MM.1S (cell line): Measurements from ENCODE around the gene XXYLT1.

Source experiments
- DNase-seq: peaks from one replicate; pipeline ENCODE4 v3.0.0-alpha.2; 2015
- H2AFZ ChIP-seq: fragments of 300-600 bp; sonication (generic); 2 replicates; pipeline ENCODE4 v1.6.0; 2016; ENCODE audit warnings: antibody characterized with exemption, low read length
- H3F3A ChIP-seq: fragments of 300-600 bp; sonication (generic); 2 replicates; pipeline ENCODE4 v1.6.1; 2016; ENCODE audit warnings: mild to moderate bottlenecking, antibody characterized with exemption, low read length, moderate library complexity, mixed read lengths; ENCODE audit not compliant: insufficient read depth
- H3K27ac ChIP-seq: fragments of 300-600 bp; sonication (generic); 2 replicates; pipeline ENCODE4 v1.5.1; 2016; ENCODE audit warnings: mild to moderate bottlenecking, low read length
- H3K27me3 ChIP-seq: fragments of 300-600 bp; sonication (generic); replicated peaks from 2 replicates; pipeline ENCODE4 v1.6.0; 2016; ENCODE audit warnings: low read length; ENCODE audit not compliant: insufficient read depth
- H3K36me3 ChIP-seq: fragments of 300-600 bp; sonication (generic); replicated peaks from 2 replicates; pipeline ENCODE4 v1.6.1; 2016; ENCODE audit warnings: mild to moderate bottlenecking, low read length, mixed read lengths; ENCODE audit not compliant: insufficient read depth
- H3K4me1 ChIP-seq: fragments of 300-600 bp; sonication (generic); 2 replicates; pipeline ENCODE4 v1.6.1; 2016; ENCODE audit warnings: low read length, mixed read lengths
- H3K4me2 ChIP-seq: fragments of 300-600 bp; sonication (generic); 2 replicates; pipeline ENCODE4 v1.6.0; 2016; ENCODE audit warnings: low read depth, low read length
- H3K4me3 ChIP-seq: fragments of 300-600 bp; sonication (generic); 2 replicates; pipeline ENCODE4 v1.5.1; 2016; ENCODE audit warnings: low read length, mixed read lengths
- H3K79me2 ChIP-seq: fragments of 300-600 bp; sonication (generic); 2 replicates; pipeline ENCODE4 v1.6.1; 2016; ENCODE audit warnings: mixed run types, low read length, mixed read lengths
- H3K9ac ChIP-seq: fragments of 300-600 bp; sonication (generic); 2 replicates; pipeline ENCODE4 v1.6.1; 2016; ENCODE audit warnings: low read length, mixed read lengths
- H3K9me2 ChIP-seq: fragments of 300-600 bp; sonication (generic); replicated peaks from 2 replicates; pipeline ENCODE4 v1.6.1; 2016; ENCODE audit warnings: mild to moderate bottlenecking, low read length, mixed read lengths; ENCODE audit not compliant: insufficient read depth
- H3K9me3 ChIP-seq: fragments of 300-600 bp; sonication (generic); replicated peaks from 2 replicates; pipeline ENCODE4 v1.6.1; 2016; ENCODE audit warnings: mild to moderate bottlenecking, low read length, mixed read lengths; ENCODE audit not compliant: insufficient read depth
- H4K20me1 ChIP-seq: fragments of 300-600 bp; sonication (generic); 2 replicates; pipeline ENCODE4 v1.6.1; 2016; ENCODE audit warnings: mild to moderate bottlenecking, low read length, moderate library complexity, mixed read lengths; ENCODE audit not compliant: insufficient read depth
- EZH2 ChIP-seq: fragments of 300-600 bp; sonication (generic); optimal IDR thresholded peaks from 2 replicates; pipeline ENCODE3; 2017; ENCODE audit warnings: low read depth, mild to moderate bottlenecking, antibody characterized with exemption, low read length, mixed read lengths
- EZH2phosphoT487 ChIP-seq: fragments of 300-600 bp; sonication (generic); IDR thresholded peaks from 2 replicates; pipeline ENCODE4 v1.6.1; 2018; ENCODE audit warnings: antibody characterized with exemption, low read length
- TF ChIP-seq, protein P1 (sequence below): fragments of 300-600 bp; sonication (generic); IDR thresholded peaks from 2 replicates; pipeline ENCODE4 v1.5.1; 2016; ENCODE audit warnings: antibody characterized with exemption, low read length, mixed read lengths

XXYLT1 gene

DNA sequence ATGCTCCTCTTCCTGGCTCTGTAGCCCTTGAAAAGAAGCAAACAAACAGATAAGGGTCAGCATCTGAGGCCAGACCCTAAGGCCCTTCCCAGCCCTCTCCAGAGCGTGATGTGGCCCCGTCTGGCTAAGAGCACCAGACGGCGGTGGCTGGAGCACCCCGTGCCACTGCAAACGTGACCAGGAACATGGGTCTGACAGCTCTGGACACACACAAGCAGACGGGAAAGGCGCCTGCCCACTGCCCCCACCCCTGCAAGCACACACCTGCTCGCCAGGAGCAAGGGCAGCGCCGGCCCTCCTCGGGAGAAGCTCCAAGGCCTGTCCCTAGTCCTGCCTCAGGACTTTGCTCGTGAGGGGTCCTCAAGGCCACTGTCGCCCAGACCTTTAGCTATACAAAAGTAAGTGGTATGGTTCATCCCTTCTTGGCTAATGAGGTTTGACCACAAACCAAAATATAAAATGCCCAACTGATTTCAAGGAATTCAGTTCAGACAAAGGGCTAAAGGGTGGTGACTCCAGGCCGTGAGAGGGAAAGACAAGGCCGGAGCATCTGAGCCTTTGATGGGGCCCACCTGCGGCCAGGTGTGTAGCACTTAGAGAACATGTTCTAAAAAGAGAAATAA is 90.4 kb downstream of the XXYLT1 start:
- Histone ChIP-seq H3K9ac (no peak overlapping the region), H3K4me1 (peaks cover under 1% of the 10 kb centered on the region; the same call in 1 of the 2 replicates), H3K9me2 (no peaks in the 10 kb centered on the region), H3K27ac (no peak overlapping the region), H3K4me2 (no peak overlapping the region), H3K27me3 (no peaks in the 10 kb centered on the region), H2AFZ (no peak overlapping the region), H3K4me3 (no peak overlapping the region), H3K79me2 (no peaks in the 10 kb centered on the region), H3F3A (no peaks in the 10 kb centered on the region), H3K36me3 (no peaks in the 10 kb centered on the region), H3K9me3 (no peaks in the 10 kb centered on the region), H4K20me1 (no peaks in the 10 kb centered on the region)
- TF ChIP-seq EZH2 (no peak), EZH2phosphoT487 (no peak)
- TF ChIP-seq, protein P1, sequence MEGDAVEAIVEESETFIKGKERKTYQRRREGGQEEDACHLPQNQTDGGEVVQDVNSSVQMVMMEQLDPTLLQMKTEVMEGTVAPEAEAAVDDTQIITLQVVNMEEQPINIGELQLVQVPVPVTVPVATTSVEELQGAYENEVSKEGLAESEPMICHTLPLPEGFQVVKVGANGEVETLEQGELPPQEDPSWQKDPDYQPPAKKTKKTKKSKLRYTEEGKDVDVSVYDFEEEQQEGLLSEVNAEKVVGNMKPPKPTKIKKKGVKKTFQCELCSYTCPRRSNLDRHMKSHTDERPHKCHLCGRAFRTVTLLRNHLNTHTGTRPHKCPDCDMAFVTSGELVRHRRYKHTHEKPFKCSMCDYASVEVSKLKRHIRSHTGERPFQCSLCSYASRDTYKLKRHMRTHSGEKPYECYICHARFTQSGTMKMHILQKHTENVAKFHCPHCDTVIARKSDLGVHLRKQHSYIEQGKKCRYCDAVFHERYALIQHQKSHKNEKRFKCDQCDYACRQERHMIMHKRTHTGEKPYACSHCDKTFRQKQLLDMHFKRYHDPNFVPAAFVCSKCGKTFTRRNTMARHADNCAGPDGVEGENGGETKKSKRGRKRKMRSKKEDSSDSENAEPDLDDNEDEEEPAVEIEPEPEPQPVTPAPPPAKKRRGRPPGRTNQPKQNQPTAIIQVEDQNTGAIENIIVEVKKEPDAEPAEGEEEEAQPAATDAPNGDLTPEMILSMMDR, result no peak
- no peak for DNase-seq

DNA sequence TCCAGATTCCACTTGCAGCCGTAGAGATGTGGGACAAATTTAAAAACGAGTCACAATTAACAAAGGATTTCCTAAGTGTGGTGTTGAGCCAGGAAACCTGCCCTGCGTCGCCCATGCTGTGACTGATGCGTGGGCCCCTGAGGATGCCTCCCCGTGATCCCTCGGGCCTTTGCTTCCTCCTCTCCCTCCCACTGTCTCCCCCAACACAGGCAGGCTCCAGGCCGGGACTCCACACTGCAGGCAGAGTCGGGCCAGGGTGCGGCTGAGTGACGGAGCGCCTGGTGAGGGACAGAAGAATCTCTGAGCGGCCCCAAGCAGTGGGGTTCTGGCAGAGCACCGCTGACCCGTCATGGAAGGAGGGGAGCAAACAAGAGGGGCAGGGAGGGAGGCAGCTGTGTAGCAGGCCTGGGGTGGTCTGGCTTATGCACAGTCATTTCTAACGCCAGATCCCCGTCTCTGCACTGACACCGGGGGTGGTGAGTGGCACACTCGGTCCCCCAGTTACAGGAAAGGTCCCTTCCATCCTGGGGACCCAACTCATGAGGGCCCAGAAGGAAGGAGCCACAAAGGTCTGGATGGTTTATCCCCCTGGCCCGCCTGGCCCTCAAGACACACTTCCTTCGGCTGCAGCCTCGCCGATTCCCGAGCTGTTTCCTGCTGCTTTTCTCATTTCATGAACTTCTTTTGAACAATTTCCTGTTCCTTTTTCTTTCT is 91.0 kb downstream of the XXYLT1 start:
- Histone ChIP-seq H3K4me3 (no peak overlapping the region), H3K79me2 (no peaks in the 10 kb centered on the region), H3K27ac (no peak overlapping the region), H3F3A (no peaks in the 10 kb centered on the region), H3K9ac (no peak overlapping the region), H3K9me2 (no peaks in the 10 kb centered on the region), H3K27me3 (no peaks in the 10 kb centered on the region), H3K36me3 (no peaks in the 10 kb centered on the region), H3K4me1 (no peaks in the 10 kb centered on the region), H4K20me1 (no peaks in the 10 kb centered on the region), H2AFZ (no peak overlapping the region), H3K9me3 (no peaks in the 10 kb centered on the region), H3K4me2 (no peak overlapping the region)
- no peak for DNase-seq
- TF ChIP-seq EZH2phosphoT487 (no peak), EZH2 (no peak)
- TF ChIP-seq, protein P1, result no peak

DNA sequence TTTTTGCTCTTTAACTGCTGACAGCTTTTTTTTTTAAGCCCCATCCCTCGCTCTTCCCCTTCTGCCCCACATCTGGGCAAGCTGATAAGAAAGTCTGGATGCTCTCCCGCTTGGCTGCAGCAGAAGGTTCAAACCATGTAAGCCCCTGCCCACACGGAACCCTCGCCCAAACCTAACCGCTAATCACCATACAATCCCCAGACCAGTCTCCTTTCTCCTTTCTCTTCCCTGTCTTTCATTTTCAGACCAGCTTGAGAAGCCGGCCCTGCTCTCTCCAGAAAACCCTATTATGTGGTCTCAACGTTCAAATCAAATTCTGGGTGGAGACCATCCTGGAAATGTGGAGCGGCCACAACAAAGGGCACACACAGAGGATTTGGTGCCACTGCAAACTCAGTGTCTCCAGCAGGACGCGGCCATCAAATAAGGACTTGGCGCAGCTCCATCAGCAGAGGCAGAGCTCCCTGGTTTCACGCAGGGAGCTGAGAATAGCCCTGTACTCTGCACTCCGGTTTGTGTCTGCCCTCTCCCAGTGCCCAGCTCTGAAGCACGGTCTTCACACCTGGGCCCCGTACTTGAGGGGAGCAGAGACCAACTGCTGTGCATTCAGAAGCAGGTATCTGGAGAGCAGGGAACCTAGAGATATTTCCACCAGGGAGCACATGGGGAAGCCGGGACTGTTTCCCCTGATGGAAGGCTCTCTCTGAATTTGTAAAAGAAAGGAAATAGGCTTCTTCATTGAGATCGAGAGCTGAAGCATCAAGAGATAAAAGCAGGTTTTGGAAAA is 92.6 kb downstream of the XXYLT1 start:
- H3K4me2 ChIP-seq, result no peak overlapping the region

More for the DNA sequence above, 92.6 kb downstream of the XXYLT1 start:
- Histone ChIP-seq H3K79me2 (no peaks in the 10 kb centered on the region), H3K27ac (no peak overlapping the region), H3K9ac (no peak overlapping the region), H3K9me3 (no peaks in the 10 kb centered on the region), H3K36me3 (no peaks in the 10 kb centered on the region), H2AFZ (no peak overlapping the region), H3F3A (no peaks in the 10 kb centered on the region), H3K9me2 (no peaks in the 10 kb centered on the region), H3K27me3 (no peaks in the 10 kb centered on the region), H3K4me3 (no peak overlapping the region), H3K4me1 (no peaks in the 10 kb centered on the region), H4K20me1 (no peaks in the 10 kb centered on the region)
- TF ChIP-seq EZH2 (no peak), EZH2phosphoT487 (no peak)
- TF ChIP-seq, protein P1, result no peak
- DNase-seq, result no peak
